Mesothelial cell of epicardium (in vitro differentiated cells): ENCODE results near the gene CAMK2G. TPM values are rescaled to one million over a fixed set of nuclear protein-coding genes. Genes with fewer than 3 reads are reported as not detected.
"Not testable (repeated sequence)": the region's sequence is repeated elsewhere in the genome, so short reads cannot be mapped to it uniquely, and the experiment has no call there.

Experiments used
- DNase-seq, 2 experiments: peaks; one replicate each; pipeline ENCODE4 v3.0.0; 2021; ENCODE audit warnings: low spot score in 2 of 2; ENCODE audit not compliant: unreplicated experiment in 2 of 2
- H3K27ac Mint-ChIP-seq: 2 replicates; pipeline ENCODE4 v1.8.0; 2021; ENCODE audit warnings: mixed read lengths
- H3K27me3 Mint-ChIP-seq: 2 replicates; pipeline ENCODE4 v1.8.0; 2021; ENCODE audit warnings: low read depth, mixed read lengths
- H3K36me3 Mint-ChIP-seq: 2 replicates; pipeline ENCODE4 v1.8.0; 2021; ENCODE audit warnings: mixed read lengths
- H3K4me1 Mint-ChIP-seq: 2 replicates; pipeline ENCODE4 v1.8.0; 2021; ENCODE audit warnings: mixed read lengths
- H3K4me3 Mint-ChIP-seq: 2 replicates; pipeline ENCODE4 v1.8.0; 2021; ENCODE audit warnings: mild to moderate bottlenecking, moderate library complexity, mixed read lengths
- H3K9me3 Mint-ChIP-seq: 2 replicates; pipeline ENCODE4 v1.8.0; 2021; ENCODE audit warnings: mixed read lengths
- CTCF ChIP-seq: fragments of 200-600 bp; sonication (generic); IDR thresholded peaks from one replicate; pipeline ENCODE4 v1.5.0; 2021; ENCODE audit warnings: antibody characterized with exemption; ENCODE audit not compliant: unreplicated experiment
- total RNA-seq: library from RNA; stranded (reverse); gene quantifications from 3 replicates; pipeline ENCODE4 v1.2.1, GENCODE V29; 2021

Gene CAMK2G
- total RNA-seq, 1 donor from 2014 or later, result 28.3 TPM

- Mint-ChIP-seq H3K27me3 (no peaks in the 10 kb centered on the region), H3K9me3 (no peaks in the 10 kb centered on the region), H3K27ac (no peak overlapping the region), H3K36me3 (peaks cover 41% of the 10 kb centered on the region), H3K4me1 (peaks cover 16% of the 10 kb centered on the region), H3K4me3 (no peak overlapping the region)
- DNase-seq, result no peak
- no peak for TF ChIP-seq CTCF
Observed at GRCh38 chr10:73790886-73791625, 83.3 kb downstream of the CAMK2G start.

- no peak for TF ChIP-seq CTCF
- Mint-ChIP-seq H3K27ac (no peak overlapping the region), H3K27me3 (no peaks in the 10 kb centered on the region), H3K4me1 (peaks cover 21% of the 10 kb centered on the region), H3K36me3 (peaks cover 35% of the 10 kb centered on the region), H3K9me3 (no peaks in the 10 kb centered on the region), H3K4me3 (no peak overlapping the region)
- DNase-seq, result no peak
Observed at GRCh38 chr10:73789659-73790055, 84.7 kb downstream of the CAMK2G start.

GRCh38 chr10:73788864-73789658 is 85.3 kb downstream of the CAMK2G start:
- no peak overlapping the region for H3K27ac Mint-ChIP-seq
- H3K4me1 Mint-ChIP-seq, result peaks cover 22% of the 10 kb centered on the region
- no peaks in the 10 kb centered on the region for H3K27me3 Mint-ChIP-seq
- no peak for TF ChIP-seq CTCF
- H3K9me3 Mint-ChIP-seq, result no peaks in the 10 kb centered on the region
- no peak for DNase-seq
- no peak overlapping the region for H3K4me3 Mint-ChIP-seq
- peaks cover 32% of the 10 kb centered on the region for H3K36me3 Mint-ChIP-seq

- Mint-ChIP-seq H3K27ac (peak overlapping the region; percentile 34), H3K36me3 (peaks cover 22% of the 10 kb centered on the region), H3K4me1 (peaks cover 35% of the 10 kb centered on the region), H3K4me3 (peak overlapping the region; percentile 99)
- not testable (repeated sequence) for H3K9me3 Mint-ChIP-seq, DNase-seq, H3K27me3 Mint-ChIP-seq
Observed at GRCh38 chr10:73787031-73787800, 87.1 kb downstream of the CAMK2G start.

GRCh38 chr10:73786512-73786885 is 87.9 kb downstream of the CAMK2G start:
- H3K36me3 Mint-ChIP-seq, result peaks cover 20% of the 10 kb centered on the region
- peak overlapping the region; percentile 94 for H3K27ac Mint-ChIP-seq
- no peaks in the 10 kb centered on the region for H3K9me3 Mint-ChIP-seq
- DNase-seq, result no peak
- peak overlapping the region; percentile 99 for H3K4me3 Mint-ChIP-seq
- H3K4me1 Mint-ChIP-seq, result peaks cover 39% of the 10 kb centered on the region
- no peaks in the 10 kb centered on the region for H3K27me3 Mint-ChIP-seq
- no peak for TF ChIP-seq CTCF
